Upper lobe of right lung (tissue), 1 donor: ENCODE results near the gene POT1. TPM values are rescaled to one million over a fixed set of nuclear protein-coding genes. Genes with fewer than 3 reads are reported as not detected.

ENCODE experiments used
- ATAC-seq: fragments of 200-7000 bp; cut with Tn5 transposase; one replicate; pipeline ENCODE4 v1.9.1; 2020; ENCODE audit warnings: mild to moderate bottlenecking, moderate library complexity
- DNase-seq: peaks from one replicate; pipeline ENCODE4 v3.0.0-alpha.2; 2020
- H3K27ac ChIP-seq: fragments of 200-600 bp; one replicate; pipeline ENCODE4 v1.8.0; 2022
- H3K27me3 ChIP-seq: fragments of 200-600 bp; one replicate; pipeline ENCODE4 v1.8.0; 2022; ENCODE audit warnings: mild to moderate bottlenecking
- H3K36me3 ChIP-seq: fragments of 200-600 bp; one replicate; pipeline ENCODE4 v1.8.0; 2022
- H3K4me1 ChIP-seq: fragments of 200-600 bp; one replicate; pipeline ENCODE4 v1.8.0; 2022
- H3K4me3 ChIP-seq: fragments of 200-600 bp; one replicate; pipeline ENCODE4 v1.8.0; 2022; ENCODE audit warnings: mild to moderate bottlenecking
- H3K9me3 ChIP-seq: fragments of 200-600 bp; one replicate; pipeline ENCODE4 v1.8.0; 2022
- intact Hi-C: fragments of 100-400 bp; cut with DNase I; formaldehyde crosslinking; loops from one replicate; pipeline ENCODE4 v1.11.0; 2022
- total RNA-seq: library from RNA; stranded (reverse); fragmentation: NEBNext Ultra II Directional; extraction: Animal tissue kit (Norgen Biotek cat#: 25700); gene quantifications from one replicate; pipeline ENCODE4 v1.2.1, GENCODE V29; 2021
- TF ChIP-seq, protein P1 (sequence below): fragments of 200-600 bp; IDR thresholded peaks from one replicate; pipeline ENCODE4 v1.8.0; 2022; ENCODE audit warnings: antibody characterized with exemption
- donor health status: DM: no; HTN: yes; CAD: no; lungs with severe emphysema.

POT1 gene
- total RNA-seq, 1 donor from 2014 or later: 15.7 TPM

DNA sequence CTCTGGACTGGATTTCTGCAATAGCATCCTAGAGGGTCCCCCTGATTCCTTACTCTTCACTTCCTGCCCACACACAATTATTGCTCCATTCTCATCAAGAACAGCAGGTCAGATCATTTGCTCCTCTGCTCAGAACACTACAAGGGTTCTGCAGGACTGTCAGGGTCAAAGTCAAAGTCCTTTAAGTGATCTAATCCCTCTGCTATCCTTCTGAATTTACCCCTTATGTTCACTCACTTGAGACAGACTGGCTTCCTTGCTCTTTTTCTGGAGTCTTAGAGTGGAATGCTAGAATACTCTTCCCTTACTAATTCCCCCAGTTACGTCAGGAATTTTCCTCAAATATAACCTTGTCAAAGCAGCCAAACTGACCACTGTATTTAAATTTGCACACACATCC lies 7.5 kb upstream of the POT1 start:
- Histone ChIP-seq H3K4me3 (no peak overlapping the region), H3K36me3 (no peaks in the 10 kb centered on the region), H3K9me3 (no peaks in the 10 kb centered on the region), H3K27me3 (no peaks in the 10 kb centered on the region), H3K27ac (no peak overlapping the region), H3K4me1 (no peaks in the 10 kb centered on the region)
- TF ChIP-seq, protein P1, sequence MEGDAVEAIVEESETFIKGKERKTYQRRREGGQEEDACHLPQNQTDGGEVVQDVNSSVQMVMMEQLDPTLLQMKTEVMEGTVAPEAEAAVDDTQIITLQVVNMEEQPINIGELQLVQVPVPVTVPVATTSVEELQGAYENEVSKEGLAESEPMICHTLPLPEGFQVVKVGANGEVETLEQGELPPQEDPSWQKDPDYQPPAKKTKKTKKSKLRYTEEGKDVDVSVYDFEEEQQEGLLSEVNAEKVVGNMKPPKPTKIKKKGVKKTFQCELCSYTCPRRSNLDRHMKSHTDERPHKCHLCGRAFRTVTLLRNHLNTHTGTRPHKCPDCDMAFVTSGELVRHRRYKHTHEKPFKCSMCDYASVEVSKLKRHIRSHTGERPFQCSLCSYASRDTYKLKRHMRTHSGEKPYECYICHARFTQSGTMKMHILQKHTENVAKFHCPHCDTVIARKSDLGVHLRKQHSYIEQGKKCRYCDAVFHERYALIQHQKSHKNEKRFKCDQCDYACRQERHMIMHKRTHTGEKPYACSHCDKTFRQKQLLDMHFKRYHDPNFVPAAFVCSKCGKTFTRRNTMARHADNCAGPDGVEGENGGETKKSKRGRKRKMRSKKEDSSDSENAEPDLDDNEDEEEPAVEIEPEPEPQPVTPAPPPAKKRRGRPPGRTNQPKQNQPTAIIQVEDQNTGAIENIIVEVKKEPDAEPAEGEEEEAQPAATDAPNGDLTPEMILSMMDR: no peak
- DNase-seq (no peak), ATAC-seq (no peak)
- intact Hi-C loops: no loop called here

DNA sequence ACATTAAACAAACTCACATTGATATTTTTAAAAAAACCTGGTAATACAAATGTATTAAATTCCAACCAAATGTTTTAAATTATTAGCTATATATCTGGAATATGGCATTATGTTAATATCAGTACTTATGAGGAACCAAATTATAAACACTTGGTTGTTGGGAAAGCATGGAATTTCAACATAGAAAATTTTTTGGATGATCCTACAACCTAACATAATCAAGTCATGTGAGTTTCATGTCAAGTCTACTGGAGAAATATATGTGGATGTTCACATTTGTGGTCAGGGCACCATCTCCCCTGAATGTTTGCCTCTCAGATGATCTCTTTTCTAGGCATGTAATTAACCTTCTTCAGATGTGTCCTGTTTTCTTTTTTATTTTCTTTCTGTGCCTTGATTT lies 5.2 kb upstream of the POT1 start:
- ATAC-seq (no peak), DNase-seq (no peak)
- no peaks in the 10 kb centered on the region for H3K27me3 ChIP-seq
- TF ChIP-seq, protein P1: no peak
- H3K27ac ChIP-seq: no peak overlapping the region
- no peaks in the 10 kb centered on the region for H3K36me3 ChIP-seq
- H3K9me3 ChIP-seq: no peaks in the 10 kb centered on the region
- intact Hi-C loops: no loop called here
- H3K4me3 ChIP-seq: no peak overlapping the region
- H3K4me1 ChIP-seq: no peaks in the 10 kb centered on the region

DNA sequence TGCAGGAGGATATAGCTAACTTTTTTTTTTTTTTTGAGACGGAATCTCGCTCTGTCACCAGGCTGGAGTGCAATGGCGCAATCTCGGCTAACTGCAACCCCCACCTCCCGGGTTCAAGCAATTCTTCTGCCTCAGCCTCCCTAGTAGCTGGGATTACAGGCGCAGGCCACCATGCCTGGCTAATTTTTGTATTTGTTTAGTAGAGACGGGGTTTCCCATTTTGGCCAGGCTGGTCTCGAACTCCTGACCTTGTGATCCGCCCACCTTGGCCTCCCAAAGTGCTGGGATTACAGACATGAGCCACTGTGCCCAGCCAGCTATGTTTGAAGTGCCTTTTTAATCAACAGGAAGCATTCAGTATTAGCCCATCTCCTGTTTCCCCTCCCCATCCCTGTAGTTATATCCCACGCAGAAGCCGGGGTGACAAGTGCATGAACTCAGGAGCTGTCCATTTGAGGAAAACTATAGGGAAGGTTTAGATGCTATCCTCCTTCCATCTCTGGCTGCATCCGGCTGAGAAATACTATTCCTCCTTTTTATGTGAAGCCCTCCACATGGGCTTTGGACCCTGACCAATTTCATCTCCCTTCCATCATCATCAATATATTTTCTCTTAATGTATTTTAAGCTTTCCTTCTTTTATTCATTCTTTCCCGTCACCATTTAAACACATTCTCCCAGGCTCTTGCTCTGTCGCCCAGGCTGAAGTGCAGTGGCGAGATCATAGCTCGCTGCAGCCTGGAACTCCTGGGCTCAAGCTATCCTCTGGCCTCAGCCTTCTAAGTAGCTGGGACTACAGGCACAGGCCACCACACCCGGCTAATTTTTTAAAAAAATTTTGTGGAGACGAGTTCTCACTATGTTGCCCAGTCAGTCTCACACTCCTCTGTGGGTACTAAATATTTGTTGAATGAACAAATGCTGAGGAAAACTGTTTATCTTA lies 1.3 kb upstream of the POT1 start:
- no peak for DNase-seq
- H3K36me3 ChIP-seq: no peaks in the 10 kb centered on the region
- peaks cover 7% of the 10 kb centered on the region for H3K4me1 ChIP-seq
- H3K27me3 ChIP-seq: no peaks in the 10 kb centered on the region
- H3K9me3 ChIP-seq: no peaks in the 10 kb centered on the region
- no peak overlapping the region for H3K4me3 ChIP-seq
- no peak overlapping the region for H3K27ac ChIP-seq
- TF ChIP-seq, protein P1: no peak
- ATAC-seq: no peak
- intact Hi-C loops: no loop called here

DNA sequence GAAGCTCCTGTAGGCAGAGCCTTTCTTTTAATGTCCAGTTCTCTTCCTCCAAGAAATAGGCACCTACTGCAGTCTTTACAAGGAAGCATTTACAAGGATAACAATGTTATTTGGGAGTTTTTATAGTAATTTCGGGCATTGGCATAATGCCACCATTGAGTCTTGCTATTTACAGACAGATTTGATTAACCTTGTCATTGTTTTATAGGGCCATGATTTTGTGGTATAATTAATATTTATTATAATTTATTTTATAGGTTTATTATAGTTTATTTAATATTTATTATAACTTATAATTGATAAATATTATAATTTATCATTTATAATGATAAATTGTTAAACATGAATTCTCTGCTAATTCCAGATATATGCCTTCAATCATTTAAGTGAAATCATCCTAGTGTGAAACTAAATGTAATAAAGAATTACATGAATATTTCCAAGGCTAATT lies 573 bp upstream of the POT1 start:
- H3K4me3 ChIP-seq: peak overlapping the region; percentile 74
- ATAC-seq: no peak
- intact Hi-C loops: no loop called here
- no peaks in the 10 kb centered on the region for H3K36me3 ChIP-seq
- H3K9me3 ChIP-seq: no peaks in the 10 kb centered on the region
- peak overlapping the region; percentile 78 for H3K27ac ChIP-seq
- H3K27me3 ChIP-seq: no peaks in the 10 kb centered on the region
- TF ChIP-seq, protein P1: no peak
- DNase-seq: no peak
- H3K4me1 ChIP-seq: peaks cover 7% of the 10 kb centered on the region

DNA sequence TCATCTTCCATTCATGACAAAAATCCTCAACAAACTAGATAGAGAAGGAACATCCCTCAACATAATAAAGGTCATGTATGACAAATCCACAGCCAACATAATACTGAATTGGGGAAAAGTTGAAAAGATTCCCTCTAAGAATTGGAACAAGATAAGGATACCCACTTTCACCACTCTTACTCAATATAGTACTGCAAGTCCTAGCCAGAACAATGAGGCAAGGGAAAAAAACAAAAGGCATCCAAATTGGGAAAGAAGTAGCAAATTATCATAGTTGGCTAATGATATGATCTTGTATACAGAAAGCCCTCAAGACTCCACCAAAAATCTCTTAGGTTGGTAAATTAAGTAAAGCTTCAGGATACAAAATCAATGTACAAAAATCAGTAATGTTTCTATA lies 4.7 kb downstream of the POT1 start:
- Histone ChIP-seq H3K9me3 (no peaks in the 10 kb centered on the region), H3K27ac (no peak overlapping the region), H3K27me3 (no peaks in the 10 kb centered on the region), H3K4me1 (peaks cover 7% of the 10 kb centered on the region), H3K4me3 (no peak overlapping the region), H3K36me3 (no peaks in the 10 kb centered on the region)
- intact Hi-C loops: no loop called here
- no peak for DNase-seq
- TF ChIP-seq, protein P1: no peak
- no peak for ATAC-seq
